Common myeloid progenitor, CD34-positive (primary cell): Measurements from ENCODE around the gene TBXAS1.

ENCODE experiments used
- CTCF ChIA-PET: fragments of 350-600 bp; sonication (Branson Sonifier 250); formaldehyde crosslinking; loops from one replicate; lab custom pipeline; 2021; ENCODE audit warnings: antibody characterized with exemption; lab: Charles Lee
- POLR2A ChIA-PET: fragments of 350-600 bp; sonication (Branson Sonifier 250); formaldehyde crosslinking; loops from one replicate; lab custom pipeline; 2021; ENCODE audit warnings: antibody characterized with exemption; lab: Charles Lee
- DNase-seq, 3 donors: peaks; one replicate each; pipeline versions ENCODE4 v3.0.0 to v3.0.0-alpha.2; 2013
- H3K27ac ChIP-seq, 2 experiments: 1 replicate in 1 of 2; 2 replicates in 1 of 2; pipeline ENCODE4 v1.7.0; 2013; ENCODE audit warnings: inconsistent platforms in 2 of 2, low read length in 2 of 2, mild to moderate bottlenecking in 2 of 2, low read depth in 1 of 2, moderate library complexity in 1 of 2; ENCODE audit not compliant: severe bottlenecking in 2 of 2, insufficient read depth in 1 of 2, poor library complexity in 1 of 2
- H3K27me3 ChIP-seq, 5 experiments: replicated peaks in 2 of 5; 1 replicate in 3 of 5; 2 replicates in 2 of 5; pipeline versions ENCODE4 v1.6.1 to v1.7.0; 2013; ENCODE audit warnings: low read length in 4 of 5, mild to moderate bottlenecking in 2 of 5, moderate library complexity in 2 of 5, inconsistent platforms in 1 of 5; ENCODE audit not compliant: insufficient read depth in 5 of 5, control insufficient read depth in 4 of 5
- H3K36me3 ChIP-seq, 4 experiments: 1 replicate in 2 of 4; 2 replicates in 2 of 4; pipeline versions ENCODE4 v1.6.1 to v1.7.0; 2013; ENCODE audit warnings: low read length in 3 of 4, control low read depth in 1 of 4, mild to moderate bottlenecking in 1 of 4; ENCODE audit not compliant: control insufficient read depth in 4 of 4, insufficient read depth in 4 of 4
- H3K4me1 ChIP-seq, 4 experiments: 1 replicate in 3 of 4; 2 replicates in 1 of 4; pipeline versions ENCODE4 v1.6.1 to v1.7.1; 2013; ENCODE audit warnings: low read length in 3 of 4, mild to moderate bottlenecking in 3 of 4, control low read depth in 1 of 4, inconsistent platforms in 1 of 4, moderate library complexity in 1 of 4; ENCODE audit not compliant: control insufficient read depth in 4 of 4, insufficient read depth in 4 of 4; ENCODE audit errors: control extremely low read depth in 1 of 4
- H3K4me3 ChIP-seq, 7 experiments: 1 replicate in 4 of 7; 2 replicates in 3 of 7; pipeline versions ENCODE4 v1.5.1 to v1.7.0; 2013; ENCODE audit warnings: mild to moderate bottlenecking in 7 of 7, low read length in 6 of 7, moderate library complexity in 6 of 7, inconsistent platforms in 2 of 7, low read depth in 2 of 7, control low read depth in 1 of 7; ENCODE audit not compliant: insufficient read depth in 4 of 7, control insufficient read depth in 1 of 7; ENCODE audit errors: extremely low read depth in 1 of 7
- H3K9me3 ChIP-seq, 5 experiments: 1 replicate in 4 of 5; 2 replicates in 1 of 5; pipeline versions ENCODE4 v1.6.1 to v1.7.1; 2013; ENCODE audit warnings: low read length in 4 of 5, mild to moderate bottlenecking in 2 of 5, inconsistent platforms in 1 of 5, low read depth in 1 of 5, moderate library complexity in 1 of 5; ENCODE audit not compliant: control insufficient read depth in 4 of 5, insufficient read depth in 2 of 5; ENCODE audit errors: control extremely low read depth in 1 of 5
- WGBS: methylation state at CpG from one replicate; pipeline ENCODE4 v1.1.5; 2013; ENCODE audit not compliant: insufficient coverage; 5-methylcytosine and 5-hydroxymethylcytosine counted together

TBXAS1 gene

DNA sequence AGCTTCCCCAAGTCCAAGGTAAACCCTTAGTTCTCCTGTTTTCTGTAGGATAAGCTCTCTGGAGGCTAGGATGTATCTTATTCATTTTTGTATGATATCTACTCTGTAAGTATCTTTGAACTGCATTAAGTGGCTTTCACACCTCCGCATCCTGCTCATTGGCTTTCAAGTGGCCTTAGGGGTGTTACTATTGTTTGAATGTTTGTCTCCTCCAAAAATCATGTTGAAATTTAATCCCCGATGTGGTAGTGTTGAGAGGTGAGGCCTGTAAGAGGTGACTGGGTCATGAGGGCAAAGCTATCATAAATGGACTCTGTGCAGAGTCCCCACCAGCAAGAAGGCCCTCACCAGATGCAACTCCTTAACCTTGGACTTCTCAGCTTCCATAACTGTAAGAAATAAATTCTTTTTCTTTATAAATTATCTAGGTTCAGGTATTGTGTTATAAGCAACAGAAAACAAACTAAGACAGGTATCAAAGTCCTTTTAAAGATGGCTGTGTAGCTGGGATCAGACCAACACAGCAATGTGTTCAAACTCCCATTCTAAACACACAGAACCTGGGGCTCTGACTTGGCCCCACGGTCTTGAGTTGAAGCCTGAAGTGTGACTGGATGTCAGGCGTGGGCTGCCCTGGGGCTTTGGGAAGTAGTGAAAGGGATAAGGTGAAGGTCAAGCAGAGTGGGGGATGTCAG is 25.9 kb downstream of the TBXAS1 start:
- ChIA-PET CTCF (interaction anchor here (1.0 to 1.9 kb wide), 7 partner anchors 9 to 76 kb away, joined by 3 to 6 read pairs (median 4); no protein-coding TSS in a partner anchor), POLR2A (interaction anchor here (0.6 kb wide), 1 partner anchor 33 kb away, joined by 3 read pairs; no protein-coding TSS in a partner anchor)
- 100% methylated on average over 1 of the region's 4 CpGs for WGBS
- Histone ChIP-seq H3K27me3 (no peaks in the 10 kb centered on the region), H3K4me3 (peak overlapping the region in 4 of 7 experiments; percentile 6 to 51 (median 11)), H3K36me3 (peaks cover 0 to 17% (median 5%) of the 10 kb centered on the region in 4 experiments), H3K4me1 (peaks cover 20 to 50% (median 43%) of the 10 kb centered on the region in 4 experiments), H3K27ac (peak overlapping the region; percentile 29 to 72), H3K9me3 (no peaks in the 10 kb centered on the region)
- no peak for DNase-seq

DNA sequence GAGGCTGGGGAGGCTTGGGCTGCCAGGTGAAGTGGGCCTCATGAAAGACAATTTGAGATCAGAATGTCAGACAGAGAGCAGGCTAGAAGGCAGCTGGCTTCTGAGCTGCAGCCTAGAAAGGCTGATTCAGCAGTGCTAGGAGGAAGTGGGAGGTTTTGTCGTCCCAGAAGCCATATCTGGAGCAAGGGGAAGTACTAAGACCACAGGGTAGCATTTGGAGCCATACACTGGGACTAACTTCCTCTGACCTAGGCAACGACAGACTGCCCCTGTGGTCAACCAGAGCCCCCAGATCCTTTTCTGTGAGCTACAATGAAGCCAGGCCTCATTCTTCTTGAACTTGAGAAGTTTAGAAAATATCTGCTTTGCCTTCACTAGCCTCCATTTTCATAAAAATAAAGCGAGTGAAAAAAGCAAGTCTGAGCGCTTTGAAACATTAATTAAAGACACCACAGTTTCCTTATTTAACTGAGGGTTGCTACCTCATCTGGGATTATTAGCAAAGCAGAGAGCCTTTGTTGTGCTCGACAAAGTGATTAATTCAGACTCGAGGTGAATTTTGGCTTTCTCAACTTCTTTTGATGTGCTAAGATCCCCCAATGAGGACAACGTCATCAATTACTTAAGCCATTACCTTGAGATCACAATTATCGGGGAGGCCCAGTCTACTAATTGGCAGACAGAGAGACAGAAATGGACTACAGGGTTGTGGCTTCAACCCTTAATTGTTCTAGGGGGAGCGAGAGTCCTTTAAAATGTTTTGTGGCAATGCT is 26.6 kb downstream of the TBXAS1 start:
- Histone ChIP-seq H3K27me3 (no peaks in the 10 kb centered on the region), H3K4me1 (peaks cover 20 to 57% (median 50%) of the 10 kb centered on the region in 4 experiments), H3K4me3 (peak overlapping the region in 2 of 7 experiments; percentile 6 to 51), H3K36me3 (peaks cover 0 to 14% (median 2%) of the 10 kb centered on the region in 4 experiments), H3K27ac (peak overlapping the region; percentile 29 to 72), H3K9me3 (no peaks in the 10 kb centered on the region)
- ChIA-PET CTCF (interaction anchor here (1.0 to 1.9 kb wide), 6 partner anchors 13 to 37 kb away, joined by 3 to 6 read pairs (median 4); no protein-coding TSS in a partner anchor), POLR2A (interaction anchor here (0.6 kb wide), 2 partner anchors 32 to 58 kb away, joined by 3 to 4 read pairs; no protein-coding TSS in a partner anchor)
- peak; percentile 82 to 93 (median 90) for DNase-seq
- WGBS, result 41% methylated on average over 6 of the region's 9 CpGs

DNA sequence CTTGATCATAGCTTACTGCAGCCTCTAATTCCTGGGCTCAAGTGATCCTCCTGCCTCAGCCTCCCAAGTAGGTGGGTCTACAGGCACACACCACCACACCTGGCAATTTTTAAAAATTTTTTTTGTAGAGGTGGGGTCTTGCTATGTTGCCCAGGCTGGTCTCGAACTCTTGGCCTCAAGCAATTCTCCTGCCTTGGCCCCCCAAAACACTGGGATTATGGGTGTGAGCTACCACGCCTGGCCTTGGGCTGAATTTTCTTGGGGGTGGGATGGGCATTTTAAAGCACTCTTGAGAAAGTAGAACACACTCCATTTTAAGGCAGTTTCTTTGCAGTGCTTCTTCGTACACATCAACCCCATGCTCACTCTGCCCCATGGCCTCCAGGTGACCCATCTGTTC is 28.7 kb downstream of the TBXAS1 start:
- DNase-seq, result no peak
- Histone ChIP-seq H3K36me3 (peaks cover 0 to 14% (median 2%) of the 10 kb centered on the region in 4 experiments), H3K27me3 (no peaks in the 10 kb centered on the region), H3K9me3 (peaks cover 0 to under 1% (median 0%) of the 10 kb centered on the region in 5 experiments), H3K27ac (no peak overlapping the region), H3K4me1 (peaks cover 20 to 62% (median 53%) of the 10 kb centered on the region in 4 experiments), H3K4me3 (no peak overlapping the region)
- WGBS, result 86% methylated on average over 1 of the region's 3 CpGs
- ChIA-PET POLR2A (no interaction called here), CTCF (no interaction called here)

DNA sequence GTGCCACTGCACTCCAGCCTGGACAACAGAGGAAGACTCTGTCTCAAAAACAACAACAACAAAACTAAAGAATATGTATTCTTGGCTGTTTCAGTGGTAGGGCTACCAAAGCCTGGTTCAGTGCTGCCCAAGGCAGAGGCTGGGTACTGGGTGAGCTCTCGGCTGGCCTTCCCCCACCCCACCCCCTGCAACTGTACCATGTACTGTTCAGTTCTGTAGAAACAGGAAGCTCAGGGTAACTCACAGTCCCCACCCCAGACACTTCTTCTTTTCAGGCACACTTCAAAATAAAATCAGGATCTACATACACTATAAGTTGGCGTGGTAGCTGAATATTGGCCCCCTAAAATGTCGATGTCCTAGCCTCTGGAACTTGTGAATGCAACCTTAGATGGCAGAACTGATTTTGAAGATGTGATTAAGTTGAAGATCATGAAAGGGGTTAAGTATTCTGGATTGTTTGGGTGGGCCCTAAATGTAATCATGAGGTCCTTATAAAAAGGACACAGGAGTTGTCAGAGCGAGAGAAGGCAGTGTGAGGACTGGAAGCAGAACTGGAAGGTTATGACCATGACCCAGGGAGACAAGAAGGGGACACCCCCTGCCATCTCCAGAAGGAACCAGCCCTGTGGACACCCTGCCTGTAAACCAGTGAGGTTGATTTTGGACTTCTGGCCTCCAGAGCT is 31.2 kb downstream of the TBXAS1 start:
- WGBS, result 20% methylated on average over 3 of the region's 4 CpGs
- H3K27me3 ChIP-seq, result no peaks in the 10 kb centered on the region
- DNase-seq, result peak; percentile 38 to 87 (median 81)
- peaks cover 10 to 42% (median 30%) of the 10 kb centered on the region in 4 experiments for H3K4me1 ChIP-seq
- H3K9me3 ChIP-seq, result peaks cover 2 to 11% (median 8%) of the 10 kb centered on the region in 5 experiments
- H3K36me3 ChIP-seq, result peaks cover 0 to 14% (median under 1%) of the 10 kb centered on the region in 4 experiments
- ChIA-PET CTCF (interaction anchor here (0.7 to 1.4 kb wide), 4 partner anchors 9 to 143 kb away, joined by 3 read pairs; no protein-coding TSS in a partner anchor), POLR2A (interaction anchor here (1.1 kb wide), 1 partner anchor 77 kb away, joined by 3 read pairs; no protein-coding TSS in a partner anchor)
- H3K27ac ChIP-seq, result peak overlapping the region in 1 of 2 experiments; percentile 60
- peak overlapping the region in 1 of 7 experiments; percentile 13 for H3K4me3 ChIP-seq

DNA sequence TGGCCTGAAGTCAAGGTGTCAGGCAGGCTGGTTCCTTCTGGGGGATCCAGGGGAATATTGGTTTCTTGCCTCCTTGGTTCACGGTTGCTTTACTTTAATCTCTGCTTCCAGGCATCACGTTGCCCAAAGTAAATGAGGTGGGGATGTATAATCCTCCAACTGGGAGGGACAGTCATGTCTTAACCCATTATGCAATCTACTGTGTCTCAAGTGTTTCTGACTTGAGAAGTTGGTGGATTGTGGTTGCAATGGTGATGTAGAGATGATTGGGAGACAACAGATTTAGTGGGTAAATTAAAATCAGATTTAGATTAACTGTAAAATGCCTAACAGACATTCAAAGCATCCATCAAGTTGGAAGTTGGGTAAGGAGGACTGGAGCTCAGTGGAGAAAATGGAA is 32.7 kb downstream of the TBXAS1 start:
- H3K4me1 ChIP-seq, result peaks cover 0 to 26% (median 14%) of the 10 kb centered on the region in 4 experiments
- no peaks in the 10 kb centered on the region for H3K27me3 ChIP-seq
- ChIA-PET POLR2A (interaction anchor here (0.5 kb wide), 1 partner anchor 539 kb away, joined by 3 read pairs; no protein-coding TSS in a partner anchor), CTCF (interaction anchor here (1.6 kb wide), 1 partner anchor 18 kb away, joined by 3 read pairs; no protein-coding TSS in a partner anchor)
- DNase-seq, result no peak
- WGBS, result 100% methylated on average over 1 of the region's 2 CpGs
- no peak overlapping the region for H3K27ac ChIP-seq
- peaks cover 0 to 15% (median under 1%) of the 10 kb centered on the region in 4 experiments for H3K36me3 ChIP-seq
- H3K9me3 ChIP-seq, result peaks cover 2 to 11% (median 9%) of the 10 kb centered on the region in 5 experiments
- no peak overlapping the region for H3K4me3 ChIP-seq
